ENCODE measurements around the gene CERS1.

CERS1 gene

DNA sequence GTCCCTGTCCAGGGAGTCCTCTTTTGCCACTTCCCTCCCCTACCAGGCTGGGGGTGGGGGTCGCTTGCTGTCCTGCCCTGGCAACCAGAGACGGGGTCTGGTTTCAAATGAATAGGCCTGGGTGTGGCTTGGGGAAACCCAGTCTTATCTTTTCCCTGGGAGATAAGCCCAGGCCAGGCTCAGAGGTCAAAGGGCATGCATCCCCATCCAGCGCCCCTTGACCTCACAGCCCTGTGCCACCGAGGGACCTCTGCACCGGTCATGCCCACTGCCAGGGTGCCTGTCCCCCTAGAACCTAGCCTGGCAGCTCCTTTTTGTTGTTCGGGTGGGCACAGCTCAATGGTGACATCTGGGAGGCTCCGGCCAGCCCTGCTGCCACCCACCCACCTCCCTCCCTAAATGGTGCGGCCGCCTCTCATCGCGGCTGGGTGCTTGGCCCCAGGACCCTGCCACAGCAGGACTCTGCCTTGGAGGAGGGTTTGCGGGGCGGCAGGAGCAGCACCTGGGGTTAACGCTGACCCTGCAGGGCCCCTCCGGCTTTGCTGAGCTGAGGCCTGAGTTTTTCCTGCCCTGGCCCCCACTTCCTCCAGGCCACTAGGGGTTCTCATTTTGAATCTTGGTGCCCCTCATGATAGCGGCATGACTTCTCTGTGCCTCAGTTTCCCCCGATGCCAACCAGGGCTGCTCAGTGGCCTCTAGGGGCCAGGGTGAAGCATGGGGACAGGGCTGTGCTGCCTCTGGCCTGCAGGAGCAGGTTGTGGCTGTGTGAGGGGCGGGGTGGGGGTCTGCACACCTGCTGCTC lies 2.9 kb upstream of the CERS1 start:
- no peak for DNase-seq

GRCh38 chr19:18898081-18898606 lies 2.2 kb upstream of the CERS1 start:
- DNase-seq, result no peak

- DNase-seq, result no peak
Measured at GRCh38 chr19:18897094-18898029, 1.4 kb upstream of the CERS1 start.

GRCh38 chr19:18896421-18896841 lies 473 bp upstream of the CERS1 start:
- DNase-seq, result no peak

DNA sequence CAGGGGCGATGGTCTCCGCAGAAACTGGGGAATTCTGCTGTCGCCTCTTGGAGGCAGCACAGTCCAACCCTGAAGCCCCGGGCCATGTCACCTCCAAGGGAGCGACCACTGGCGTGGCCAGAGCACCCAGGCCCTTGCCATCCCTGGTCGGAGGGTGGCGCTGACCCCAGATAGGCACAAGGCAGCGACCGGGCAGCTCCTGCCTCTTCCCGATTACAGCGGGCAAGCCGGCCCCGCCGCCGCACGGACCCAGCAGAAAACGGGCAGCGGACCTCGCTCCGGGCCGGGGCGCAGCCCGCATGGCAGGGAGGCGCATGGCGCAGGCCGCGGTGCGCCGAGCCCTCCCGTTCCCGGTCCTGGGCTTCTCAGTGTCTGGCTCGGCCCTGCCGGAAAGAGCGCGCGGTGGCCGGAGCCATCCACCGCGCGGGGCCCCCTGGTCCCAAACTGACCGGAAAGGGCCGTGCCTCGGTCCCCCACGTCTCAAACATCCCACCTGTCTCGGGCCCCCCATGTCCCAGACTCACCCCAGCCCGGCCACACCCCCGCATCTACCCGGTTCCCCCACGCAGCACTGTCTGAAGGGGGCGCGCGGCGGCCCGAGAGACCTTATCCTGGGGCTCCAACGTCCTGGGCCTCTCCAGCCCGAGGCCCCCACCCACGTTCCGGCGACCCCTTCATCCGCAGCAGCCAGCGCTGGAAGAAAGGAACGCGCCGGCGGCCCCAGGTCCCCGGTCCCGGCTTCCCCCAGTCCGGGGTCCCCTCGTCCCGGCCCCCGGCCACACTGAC lies 727 bp downstream of the CERS1 start:
- DNase-seq, result no peak

DNA sequence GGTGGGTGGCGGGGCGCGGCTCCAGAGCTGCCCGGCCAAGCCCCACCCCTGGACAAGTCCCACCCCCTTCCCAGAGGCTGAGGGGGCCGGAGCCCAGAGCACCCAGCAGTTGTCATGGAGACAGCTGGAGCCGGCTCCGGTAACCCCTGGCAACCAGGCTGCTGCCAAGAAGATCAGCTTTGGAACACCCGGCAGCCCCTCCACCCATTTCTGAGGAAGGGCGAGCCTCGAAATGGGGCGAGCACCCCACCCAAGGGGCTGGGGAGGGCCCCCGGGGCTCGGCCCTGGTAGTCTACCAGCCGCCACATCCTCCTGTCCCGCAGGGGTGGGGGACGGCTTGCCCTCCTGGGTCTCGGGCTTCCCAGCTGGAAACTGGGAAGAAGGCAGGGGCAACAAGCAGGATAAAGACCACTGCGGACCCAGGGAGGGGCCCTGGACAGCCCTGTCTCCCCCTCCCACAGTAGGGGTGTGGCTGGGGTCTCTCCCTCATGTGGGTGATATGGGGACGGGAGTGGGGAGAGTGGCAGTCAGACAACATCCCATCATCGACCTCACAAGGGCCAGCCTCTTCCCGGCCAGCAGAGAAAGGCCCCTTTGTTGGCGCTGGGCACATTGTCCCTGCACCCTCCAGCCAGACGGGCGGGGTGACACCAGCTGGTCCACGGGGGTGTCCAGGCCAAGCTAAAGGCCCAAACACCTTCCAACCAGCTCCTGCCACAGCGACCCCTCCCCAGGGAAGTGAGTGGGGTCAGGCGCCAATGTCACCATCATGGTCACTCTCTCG lies 1.5 kb downstream of the CERS1 start:
- DNase-seq, result no peak

DNA sequence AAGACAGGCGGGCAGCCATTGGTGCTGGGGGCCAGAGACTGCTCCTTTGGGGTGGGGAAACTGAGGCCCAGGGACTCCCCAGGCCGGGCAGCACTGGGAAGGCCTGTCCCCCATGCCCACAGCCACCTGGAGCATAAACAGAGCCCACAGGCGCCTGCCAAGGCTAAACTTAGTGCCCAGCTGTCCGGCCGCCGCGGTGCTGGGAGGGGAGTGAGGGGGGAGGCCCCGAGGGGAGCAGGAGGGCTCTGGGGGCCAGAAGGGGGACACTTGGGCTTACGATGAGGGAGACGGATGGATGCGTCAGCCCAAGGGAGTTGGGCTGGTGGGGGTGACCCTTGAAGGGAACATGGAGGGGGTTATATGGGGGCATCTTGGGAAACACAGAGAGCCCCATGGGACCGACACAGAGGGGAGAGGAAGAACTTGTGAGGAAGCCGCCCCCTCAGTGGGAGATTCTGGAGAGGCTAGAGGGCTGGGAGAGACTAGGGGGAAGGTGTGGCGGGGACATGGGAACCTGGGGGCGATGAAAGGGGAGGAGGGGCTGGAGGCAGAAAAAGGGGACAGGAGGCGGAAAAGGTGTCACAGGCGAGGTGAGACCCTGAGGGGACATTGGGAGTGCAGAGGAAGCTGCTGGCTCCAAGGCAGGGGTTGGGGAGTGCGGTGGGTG lies 2.2 kb downstream of the CERS1 start:
- DNase-seq, result no peak

DNA sequence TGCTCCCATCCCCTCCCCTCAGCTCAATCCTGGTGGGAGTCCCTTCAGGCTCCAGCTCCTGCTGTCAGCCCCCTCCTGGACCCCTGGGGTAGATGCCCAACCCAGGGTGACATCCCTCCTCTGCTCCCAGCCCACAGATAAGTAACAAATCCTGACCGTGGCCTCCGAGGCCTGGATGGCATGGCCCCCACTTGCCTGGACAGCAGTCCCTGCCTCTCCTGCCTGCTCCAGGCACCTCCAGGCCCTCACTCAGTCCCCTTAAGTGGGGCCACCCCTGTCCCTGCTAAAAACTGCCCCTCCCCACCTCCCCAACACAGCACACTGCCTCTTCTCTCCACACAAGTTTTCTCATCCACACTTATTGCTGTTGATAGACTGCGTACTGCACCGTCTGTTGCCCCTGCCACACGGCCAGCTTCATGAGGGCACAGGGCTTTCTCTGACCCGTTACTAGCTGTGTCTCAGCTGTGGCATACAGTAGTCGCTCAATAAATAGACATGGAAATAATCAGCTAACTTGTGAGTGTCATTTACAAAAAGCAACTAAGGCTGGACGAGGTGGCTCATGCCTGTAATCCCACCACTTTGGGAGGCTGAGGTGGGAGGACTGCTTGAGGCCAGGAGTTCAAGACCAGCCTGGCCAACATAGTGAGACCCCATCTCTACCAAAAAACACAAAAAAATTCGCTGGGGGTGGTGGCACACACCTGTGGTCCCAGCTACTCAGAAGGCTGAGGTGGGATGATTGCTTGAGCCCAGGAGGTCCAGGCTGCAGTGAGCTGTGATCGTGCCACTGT lies 5.8 kb downstream of the CERS1 start:
- DNase-seq, result no peak

GRCh38 chr19:18886972-18887371 lies 9.0 kb downstream of the CERS1 start:
- no peak for DNase-seq

DNA sequence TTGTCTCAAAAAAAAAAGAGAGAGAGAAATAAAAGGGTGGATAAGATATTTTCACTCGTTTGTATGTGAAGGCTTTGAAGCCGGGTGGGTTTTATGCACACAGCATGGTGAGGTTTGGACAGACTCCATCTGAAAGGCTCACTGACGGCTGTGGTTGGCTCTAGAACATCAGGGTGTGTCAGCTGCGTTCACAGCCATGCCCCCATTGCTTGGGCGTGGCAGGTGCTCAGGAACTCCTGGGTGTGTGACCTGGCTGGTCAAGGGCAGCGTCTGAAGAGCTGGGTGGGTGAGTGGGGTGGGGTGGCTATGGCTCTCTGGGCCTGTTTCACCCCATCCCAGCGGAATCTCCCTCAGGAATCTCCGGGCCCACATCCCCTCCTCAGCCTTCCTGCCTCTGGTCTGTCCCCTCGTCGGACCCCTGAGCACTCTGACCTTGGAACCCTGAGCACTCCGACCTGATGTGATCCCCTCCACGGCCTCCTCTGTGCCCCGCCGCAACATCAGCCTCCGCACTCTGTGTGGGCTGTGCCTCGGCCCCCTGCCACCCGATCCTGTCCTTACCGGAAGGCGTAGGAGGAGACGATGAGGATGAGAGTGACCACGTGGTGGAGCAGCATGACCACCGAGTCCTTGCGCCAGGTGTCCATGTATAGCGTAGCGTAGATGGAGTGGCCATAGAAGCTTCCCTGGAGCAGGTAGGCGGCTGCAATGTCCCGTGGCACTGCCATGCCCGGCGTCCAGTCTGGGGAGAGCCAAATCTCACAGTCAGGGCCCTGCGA lies 12.2 kb downstream of the CERS1 start:
- no peak for DNase-seq

DNA sequence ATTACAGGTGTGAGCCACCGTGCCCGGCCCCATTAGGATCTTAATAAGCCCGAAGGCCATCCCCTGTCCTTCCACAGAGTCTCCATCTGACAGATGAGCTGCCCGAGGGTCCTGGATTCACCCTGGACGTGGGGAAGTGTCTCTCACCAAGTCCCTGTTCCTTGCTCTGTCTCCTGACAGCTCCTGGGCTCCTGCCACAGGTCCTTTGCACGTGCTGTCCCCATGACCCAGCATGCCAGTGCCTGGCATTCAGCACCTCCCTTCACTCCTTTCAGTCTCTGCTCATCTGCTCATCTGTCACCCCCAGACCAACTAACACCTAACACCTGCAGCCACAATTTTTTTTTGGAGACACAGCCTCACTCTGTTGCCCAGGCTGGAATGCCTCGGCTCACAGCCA lies 14.5 kb downstream of the CERS1 start:
- no peak for DNase-seq

- no peak for DNase-seq
Measured at GRCh38 chr19:18879579-18880373, 16.2 kb downstream of the CERS1 start.

DNA sequence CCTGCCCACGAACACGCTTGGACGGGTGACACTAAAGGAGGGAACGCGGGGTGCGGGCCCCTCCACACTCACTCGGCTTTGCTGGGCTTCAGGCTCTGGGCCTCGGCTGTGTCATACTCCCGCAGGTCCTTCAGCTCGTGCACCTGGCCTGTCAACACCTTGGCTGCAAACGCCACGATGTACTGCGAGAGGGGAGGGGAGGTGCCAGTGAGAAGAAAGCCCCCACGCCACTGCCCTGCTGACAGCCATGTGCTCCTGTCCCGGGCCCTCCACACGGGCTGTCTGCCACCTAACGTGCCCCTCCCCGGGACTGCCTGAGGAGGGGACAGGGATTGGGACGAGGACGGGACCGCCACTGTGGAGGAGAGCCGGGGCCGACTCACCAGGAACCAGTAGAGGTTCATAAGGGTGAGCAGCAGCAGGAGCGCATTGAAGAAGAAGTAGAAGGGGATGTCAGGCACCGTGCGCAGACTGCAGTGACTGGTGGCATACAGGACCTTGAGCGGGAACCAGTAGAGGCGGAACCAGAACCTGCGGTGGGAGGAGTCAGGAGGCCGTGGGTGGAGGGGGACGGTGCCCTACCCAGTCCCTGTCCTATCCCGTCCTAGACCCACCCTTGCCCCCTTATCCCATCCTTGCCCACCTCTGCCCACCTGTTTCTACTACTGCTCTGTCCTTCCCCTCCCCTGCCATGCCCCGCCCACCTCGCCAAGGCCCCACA lies 16.9 kb downstream of the CERS1 start:
- DNase-seq, result no peak

DNA sequence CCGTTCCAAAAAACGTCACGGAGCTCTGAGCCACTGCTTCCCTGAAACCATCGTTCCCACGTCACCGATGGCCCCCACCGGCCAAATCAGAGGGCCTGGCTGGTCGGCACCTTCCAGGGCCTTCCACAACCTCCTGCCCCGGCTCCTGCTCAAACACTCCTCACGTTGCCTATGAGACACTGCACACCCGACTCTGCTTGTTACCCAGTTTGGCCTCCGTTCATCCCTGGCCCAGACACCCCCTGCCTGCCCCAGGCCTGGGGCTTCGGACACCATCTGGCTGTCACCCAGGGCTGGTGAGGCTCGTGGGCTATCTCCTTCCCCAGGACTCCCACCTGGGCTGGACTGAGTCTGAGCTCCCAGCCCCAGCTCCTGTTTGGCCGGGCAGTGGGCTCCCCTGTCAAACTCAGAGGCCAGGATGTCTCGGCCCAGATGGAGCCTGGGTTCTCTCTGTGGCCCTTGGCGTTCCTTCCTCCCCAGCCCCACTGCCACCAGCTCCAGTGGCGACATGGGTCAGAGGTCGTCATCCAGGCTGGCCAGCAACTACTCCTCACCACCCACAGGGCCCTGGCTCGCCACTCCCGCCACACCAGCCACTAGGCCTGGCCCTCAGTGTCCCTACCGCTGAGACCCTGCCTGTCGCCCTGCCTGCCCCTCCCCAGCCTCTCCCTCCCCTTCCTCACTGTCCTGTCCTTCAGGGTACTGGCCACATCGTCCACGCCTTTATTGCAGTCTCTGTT lies 17.7 kb downstream of the CERS1 start:
- no peak for DNase-seq

DNA sequence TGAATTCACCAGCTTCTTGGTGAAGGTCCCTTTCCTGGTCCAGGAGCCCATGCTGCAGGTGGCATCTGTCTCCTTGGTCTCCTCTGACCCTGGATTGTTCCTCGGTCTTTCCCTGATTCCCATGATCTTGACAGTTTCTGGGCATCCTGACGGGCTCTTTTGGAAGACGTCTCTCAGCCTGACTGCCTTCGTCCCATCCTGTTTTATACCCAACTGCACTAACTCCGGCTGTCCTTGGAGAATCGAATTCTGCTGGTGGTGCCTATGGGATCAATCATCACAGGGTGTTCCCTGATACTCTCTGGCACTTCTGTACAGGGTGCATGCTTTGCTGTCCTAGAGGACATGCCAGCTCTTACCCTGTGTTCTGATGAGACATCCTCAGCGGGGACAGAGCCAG lies 19.1 kb downstream of the CERS1 start:
- DNase-seq, result no peak

GRCh38 chr19:18875726-18876125 lies 20.2 kb downstream of the CERS1 start:
- DNase-seq, result no peak

- no peak for DNase-seq
Measured at GRCh38 chr19:18871543-18871942, 24.4 kb downstream of the CERS1 start.

Measured in CD4-positive, alpha-beta T cell treated with Interleukin-4 for 4 hours (primary cell).